Measurements from ENCODE around the gene FER.
"Not testable (repeated sequence)": the region's sequence is repeated elsewhere in the genome, so short reads cannot be mapped to it uniquely, and the experiment has no call there.

Gene FER

DNA sequence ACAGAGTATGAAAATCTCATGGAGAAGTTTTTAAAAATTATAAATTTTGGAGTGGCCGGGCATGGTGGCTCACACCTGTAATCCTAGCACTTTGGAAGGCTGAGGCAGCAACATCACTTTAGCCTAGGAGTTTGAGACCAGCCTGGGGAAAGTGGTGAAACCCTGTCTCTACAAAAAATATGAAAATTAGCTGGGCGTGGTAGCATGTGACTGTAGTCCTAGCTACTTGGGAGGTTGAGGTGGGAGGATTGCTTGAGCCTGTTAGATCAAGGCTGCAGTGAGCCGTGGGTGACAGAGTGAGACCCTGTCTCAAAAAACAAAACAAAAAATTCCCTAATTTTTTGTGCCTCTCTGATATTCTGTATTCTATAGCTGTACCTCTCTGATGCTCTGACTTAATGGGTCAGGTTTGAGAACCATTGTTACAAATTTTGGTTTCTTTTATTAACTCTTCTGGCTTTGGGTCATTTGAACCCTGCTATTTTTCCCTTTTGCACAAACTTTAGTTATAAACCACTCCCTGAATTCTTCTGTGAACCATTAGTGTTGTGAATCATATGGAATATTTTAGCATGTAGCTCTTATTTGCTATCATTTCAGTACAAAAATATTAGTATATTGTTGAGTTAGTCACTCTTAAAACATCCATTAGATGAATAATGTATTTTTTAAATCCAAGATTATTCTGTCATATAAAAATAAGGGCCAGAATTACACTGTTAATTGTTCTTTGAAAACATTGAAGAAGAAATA is 51.0 kb downstream of the FER start:
- no peak for DNase-seq (ENCODE audit: low read depth)

- no peak for DNase-seq (ENCODE audit: low read depth)
Measured at GRCh38 chr5:108801301-108801700, 53.6 kb downstream of the FER start.

DNA sequence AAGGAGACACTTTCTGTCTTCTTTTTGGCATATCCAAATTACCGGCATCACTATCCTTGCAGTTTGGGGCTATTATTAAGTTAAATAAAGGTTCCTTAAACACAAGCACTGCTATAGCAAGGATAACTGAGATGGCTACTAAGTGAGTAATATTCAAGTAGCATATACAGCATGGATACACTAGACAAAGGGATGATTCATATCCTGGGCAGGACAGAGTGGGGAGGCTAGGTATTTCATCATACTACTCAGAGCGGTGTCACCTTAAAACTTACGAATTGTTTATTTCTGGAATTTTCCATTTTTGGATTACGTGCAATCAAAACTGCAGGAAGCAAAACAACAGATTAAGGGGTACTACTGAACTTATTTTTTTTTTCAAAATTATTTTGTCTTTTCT is 54.1 kb downstream of the FER start:
- DNase-seq (ENCODE audit: low read depth) = peak; percentile 93

DNA sequence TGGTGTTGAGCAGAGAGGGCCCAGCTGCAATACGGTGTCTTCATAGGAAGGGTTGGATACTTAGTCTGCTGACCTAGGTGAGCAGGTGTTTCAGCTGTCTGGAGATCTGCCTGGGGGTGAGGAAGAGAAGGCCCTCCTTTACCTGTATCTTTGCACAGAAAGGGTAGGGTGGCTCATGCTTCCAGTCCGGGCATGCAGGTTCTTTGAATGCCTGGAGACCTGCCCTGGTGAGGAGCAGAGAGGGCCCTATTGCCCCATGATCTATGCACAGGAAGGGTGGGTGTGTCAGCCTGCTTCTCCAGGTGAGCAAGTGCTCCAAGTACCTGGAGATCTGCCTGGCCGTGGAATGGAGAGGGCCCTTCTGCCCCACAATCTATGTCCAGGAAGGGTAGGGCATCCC is 63.0 kb downstream of the FER start:
- DNase-seq (ENCODE audit: low read depth) = no peak

DNA sequence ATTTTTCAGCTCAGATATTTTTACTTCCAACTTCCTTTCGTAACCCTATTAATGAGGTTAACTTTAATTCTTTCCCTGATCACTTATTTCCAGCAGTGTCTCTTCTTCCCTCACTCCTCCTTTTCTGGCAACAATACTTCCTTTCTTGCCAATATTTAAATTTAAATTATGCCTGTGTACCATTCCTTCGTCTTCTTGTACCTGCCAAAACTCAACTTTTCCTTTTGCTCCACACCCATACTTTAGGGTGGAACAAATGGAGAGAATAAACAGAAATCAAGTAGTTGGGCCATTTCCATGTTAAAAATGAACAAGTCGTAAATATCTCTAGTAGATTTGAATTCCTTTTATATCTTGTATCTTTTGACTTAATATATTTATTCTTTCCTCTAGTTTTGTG is 66.0 kb downstream of the FER start:
- no peak for DNase-seq (ENCODE audit: low read depth)

- DNase-seq (ENCODE audit: low read depth) = no peak
Measured at GRCh38 chr5:108814551-108814950, 66.9 kb downstream of the FER start.

- peak; percentile 82 for DNase-seq (ENCODE audit: low read depth)
Measured at GRCh38 chr5:108818613-108819272, 71.0 kb downstream of the FER start.

GRCh38 chr5:108820983-108821382 is 73.3 kb downstream of the FER start:
- no peak for DNase-seq (ENCODE audit: low read depth)

GRCh38 chr5:108822211-108822947 is 74.7 kb downstream of the FER start:
- no peak for DNase-seq (ENCODE audit: low read depth)

GRCh38 chr5:108827131-108827530 is 79.4 kb downstream of the FER start:
- DNase-seq (ENCODE audit: low read depth) = no peak

DNA sequence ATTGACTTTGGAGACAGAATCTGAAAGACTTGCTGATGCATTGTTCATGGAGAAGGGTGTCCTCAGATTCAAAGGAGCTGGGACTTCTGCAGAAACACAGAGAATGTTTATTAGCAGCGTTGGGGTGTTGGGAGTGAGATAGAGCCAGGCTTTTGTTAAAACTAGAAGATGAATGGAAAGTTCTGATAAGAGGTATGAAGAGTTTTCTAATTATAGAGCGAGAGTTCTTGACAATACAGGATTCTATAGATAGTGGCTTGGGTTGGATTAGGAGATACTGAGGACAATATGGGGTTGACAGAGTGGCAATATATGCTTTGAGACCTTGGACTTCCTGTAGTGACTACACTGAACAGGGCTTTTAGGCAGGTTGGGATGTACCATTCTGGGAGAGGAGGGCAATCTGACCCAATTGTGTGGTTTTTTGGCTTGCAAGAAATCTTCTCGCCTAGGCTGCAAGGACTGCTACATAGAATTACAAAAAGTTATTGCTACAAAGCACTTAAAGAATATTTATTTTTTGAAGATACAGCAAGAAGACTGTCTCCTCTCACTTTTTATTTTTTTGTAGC is 83.1 kb downstream of the FER start:
- no peak for DNase-seq (ENCODE audit: low read depth)

- no peak for DNase-seq (ENCODE audit: low read depth)
Measured at GRCh38 chr5:108836492-108836891, 88.8 kb downstream of the FER start.

DNA sequence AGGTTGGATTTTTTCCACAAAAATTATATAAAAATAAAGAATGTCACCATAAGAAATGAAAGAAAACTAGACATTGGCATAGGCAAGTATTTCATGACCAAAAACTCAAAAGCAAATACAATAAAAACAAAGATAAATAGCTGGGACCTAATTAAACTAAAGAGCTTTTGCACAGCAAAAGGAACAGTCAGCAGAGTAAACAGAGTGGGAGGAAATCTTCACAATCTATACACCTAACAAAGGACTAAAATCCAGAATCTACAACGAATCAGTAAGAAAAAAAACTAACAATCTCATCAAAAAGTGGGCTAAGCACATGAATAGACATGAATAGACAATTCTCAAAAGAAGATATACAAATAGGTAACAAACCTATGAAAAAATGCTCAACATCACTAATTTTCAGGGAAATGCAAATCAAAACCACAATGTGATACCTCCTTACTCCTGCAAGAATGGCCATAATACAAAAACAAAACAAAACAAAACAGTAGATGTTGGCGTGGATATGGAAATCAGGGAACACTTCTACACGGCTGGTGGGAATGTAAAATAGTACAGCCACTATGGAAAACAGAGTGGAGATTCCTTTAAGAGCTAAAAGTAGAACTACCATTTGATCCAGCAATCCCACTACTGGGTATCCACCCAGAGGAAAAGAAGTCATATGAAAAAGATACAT is 94.7 kb downstream of the FER start:
- not testable (repeated sequence) for DNase-seq (ENCODE audit: low read depth)

GRCh38 chr5:108851129-108851528 is 103.4 kb downstream of the FER start:
- DNase-seq (ENCODE audit: low read depth) = not testable (repeated sequence)

DNA sequence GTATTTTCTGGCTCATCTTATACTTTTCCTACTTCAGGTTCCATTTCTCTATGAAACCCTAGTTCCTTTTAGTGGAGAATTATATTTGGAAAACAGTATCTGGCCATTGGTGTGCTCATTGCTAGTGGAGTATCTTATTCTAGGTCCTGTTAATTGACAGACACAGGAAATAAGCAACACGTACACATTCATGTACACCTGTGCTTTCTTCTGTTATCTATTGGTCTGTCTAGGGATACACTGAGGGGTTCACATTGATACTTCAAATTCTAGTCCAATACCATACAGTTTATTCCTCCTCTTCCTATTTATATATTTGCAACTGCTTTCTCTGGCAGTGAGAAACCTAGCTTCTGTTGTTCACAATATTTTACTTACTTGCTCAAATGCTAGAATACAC is 110.2 kb downstream of the FER start:
- DNase-seq (ENCODE audit: low read depth) = no peak

DNA sequence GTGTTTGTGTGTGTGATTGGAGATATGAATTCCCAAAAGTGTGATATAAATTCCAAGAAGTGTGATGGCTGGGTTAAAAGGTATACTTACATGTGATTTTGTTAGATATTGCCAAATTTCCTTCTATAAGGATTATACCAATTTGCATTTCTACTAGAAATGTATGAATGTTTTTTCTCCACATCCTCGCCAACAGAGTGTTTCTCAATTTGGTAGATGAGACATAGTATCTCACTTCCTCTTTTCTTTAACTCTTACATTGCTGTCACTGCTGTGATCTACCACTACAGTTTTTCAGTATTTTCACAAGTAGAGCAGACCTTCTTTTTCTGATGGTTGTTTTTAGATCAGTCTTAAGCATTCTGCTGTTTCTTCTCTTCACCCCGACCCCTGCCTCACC is 111.3 kb downstream of the FER start:
- peak; percentile 53 for DNase-seq (ENCODE audit: low read depth)

DNA sequence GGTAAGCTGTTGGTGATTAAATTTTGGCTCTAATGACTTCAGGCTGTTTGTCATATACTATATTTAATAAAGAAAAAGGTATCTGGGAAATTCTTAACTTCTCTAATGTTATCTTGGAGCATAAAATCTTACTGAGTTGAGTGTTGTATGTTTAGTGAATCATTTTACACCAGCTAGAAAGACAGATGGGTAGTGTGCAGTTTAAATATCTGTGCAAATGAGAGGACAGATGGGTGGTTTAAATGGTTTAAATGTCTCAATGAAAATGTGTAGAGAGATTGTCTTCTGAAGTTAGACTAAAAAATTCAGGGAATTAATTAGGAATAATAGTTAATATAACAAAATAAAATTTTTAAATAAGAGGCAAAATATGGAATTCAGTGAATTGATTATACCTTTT is 114.5 kb downstream of the FER start:
- no peak for DNase-seq (ENCODE audit: low read depth)

DNA sequence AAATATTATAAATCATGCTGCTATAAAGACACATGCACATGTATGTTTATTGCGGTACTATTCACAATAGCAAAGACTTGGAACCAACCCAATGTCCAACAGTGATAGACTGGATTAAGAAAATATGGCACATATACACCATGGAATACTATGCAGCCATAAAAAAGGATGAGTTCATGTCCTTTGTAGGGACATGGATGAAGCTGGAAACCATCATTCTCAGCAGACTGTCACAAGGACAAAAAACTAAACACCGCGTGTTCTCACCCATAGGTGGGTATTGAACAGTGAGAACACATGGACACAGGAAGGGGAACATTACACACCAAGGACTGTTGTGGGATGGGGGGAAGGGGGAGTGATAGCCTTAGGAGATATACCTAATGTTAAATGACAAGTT is 118.4 kb downstream of the FER start:
- not testable (repeated sequence) for DNase-seq (ENCODE audit: low read depth)

GRCh38 chr5:108867656-108868055 is 120.0 kb downstream of the FER start:
- no peak for DNase-seq (ENCODE audit: low read depth)

DNA sequence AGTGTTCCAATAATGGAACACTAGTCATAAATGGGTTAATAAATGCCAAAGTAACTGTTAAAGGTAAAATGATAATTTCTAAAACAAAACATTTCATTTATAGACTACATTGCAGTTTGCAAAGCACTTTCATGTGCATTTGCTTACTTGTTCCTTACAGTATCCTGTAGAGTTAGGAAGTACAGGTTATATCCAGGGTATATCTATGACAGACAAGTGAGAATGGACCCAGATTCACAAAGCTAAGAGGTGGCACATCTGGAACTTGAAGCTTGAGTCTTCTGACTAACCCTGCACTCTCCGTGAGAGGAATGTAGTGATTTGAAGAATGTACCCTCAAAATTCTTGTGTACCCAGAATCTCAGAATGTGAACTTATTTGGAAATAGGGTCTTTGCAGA is 121.4 kb downstream of the FER start:
- no peak for DNase-seq (ENCODE audit: low read depth)

DNA sequence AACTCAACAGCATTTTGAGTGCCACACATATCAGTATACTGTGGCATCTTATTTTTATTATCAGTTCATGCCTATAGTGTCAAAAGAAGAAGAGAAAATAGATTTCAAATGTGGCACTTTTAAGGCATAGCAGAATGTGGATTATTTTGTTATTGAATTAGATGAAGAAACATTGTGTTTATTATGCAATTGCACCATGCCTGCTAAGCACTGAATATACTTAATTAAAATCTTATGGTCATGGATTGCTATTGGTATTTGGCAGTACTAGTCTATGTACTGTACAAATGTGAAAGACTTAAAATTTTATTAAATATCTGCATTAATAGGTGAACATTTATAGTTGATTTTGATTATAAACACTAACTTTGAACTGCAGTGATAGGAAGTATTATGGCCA is 128.8 kb downstream of the FER start:
- no peak for DNase-seq (ENCODE audit: low read depth)

GRCh38 chr5:108878756-108879155 is 131.1 kb downstream of the FER start:
- no peak for DNase-seq (ENCODE audit: low read depth)
